HepG2 (cell line): ENCODE results near the gene YY1. TPM values are rescaled to one million over a fixed set of nuclear protein-coding genes. Genes with fewer than 3 reads are reported as not detected.
A peak's percentile ranks its signal among the peaks of the same experiment; 100 is the strongest.

Experiments used
- BCL3 ChIP-seq: sonication (generic); formaldehyde crosslinking; IDR thresholded peaks from 2 replicates; pipeline ENCODE4 v1.5.1; 2020; ENCODE audit warnings: mild to moderate bottlenecking, missing genetic modification reagents, moderate library complexity
- CHD2 ChIP-seq: IDR thresholded peaks from 2 replicates; pipeline ENCODE4 v1.6.1; 2011; ENCODE audit warnings: low read depth, low read length, improper control_type of control experiment
- HDAC2 ChIP-seq: sonication (generic); formaldehyde crosslinking; IDR thresholded peaks from 2 replicates; pipeline ENCODE4 v1.4.0; 2020; ENCODE audit warnings: missing genetic modification reagents
- MAFF ChIP-seq: IDR thresholded peaks from 2 replicates; pipeline ENCODE4 v1.6.1; 2011; ENCODE audit warnings: low read depth, low read length, improper control_type of control experiment
- MIER3 ChIP-seq: IDR thresholded peaks from 2 replicates; pipeline ENCODE4 v1.6.1; 2016; ENCODE audit warnings: missing compliant biosample characterization, borderline replicate concordance
- NCOA5 ChIP-seq: sonication (generic); formaldehyde crosslinking; IDR thresholded peaks from 2 replicates; pipeline ENCODE4 v1.4.0; 2020; ENCODE audit warnings: missing genetic modification reagents
- NR2F6 ChIP-seq, 2 experiments: IDR thresholded peaks; 2 replicates each; pipeline ENCODE4 v1.6.1; 2016; ENCODE audit warnings: antibody characterized with exemption in 1 of 2, mild to moderate bottlenecking in 1 of 2
- PCBP1 ChIP-seq: fragments of 200-400 bp; formaldehyde crosslinking; IDR thresholded peaks from 2 replicates; pipeline ENCODE4 v1.6.1; 2017; ENCODE audit warnings: mild to moderate bottlenecking, low read depth, low read length, borderline replicate concordance
- POLR2G ChIP-seq: fragments of 200-400 bp; formaldehyde crosslinking; IDR thresholded peaks from 2 replicates; pipeline ENCODE4 v1.6.1; 2018; ENCODE audit warnings: mild to moderate bottlenecking, low read depth, low read length, moderate library complexity
- SIX1 ChIP-seq: sonication (generic); formaldehyde crosslinking; IDR thresholded peaks from 2 replicates; pipeline ENCODE4 v1.4.0; 2020; ENCODE audit warnings: missing genetic modification reagents, borderline replicate concordance
- SP140L ChIP-seq: sonication (generic); formaldehyde crosslinking; IDR thresholded peaks from 2 replicates; pipeline ENCODE4 v1.4.0; 2020; ENCODE audit warnings: missing genetic modification reagents, borderline replicate concordance
- STAT5B ChIP-seq: sonication (generic); formaldehyde crosslinking; IDR thresholded peaks from 2 replicates; pipeline ENCODE4 v1.4.0; 2020; ENCODE audit warnings: missing genetic modification reagents
- TBX2 ChIP-seq: sonication (generic); formaldehyde crosslinking; IDR thresholded peaks from 2 replicates; pipeline ENCODE4 v1.5.0; 2020; ENCODE audit warnings: missing genetic modification reagents, mild to moderate bottlenecking, borderline replicate concordance
- ZBTB42 ChIP-seq: sonication (generic); formaldehyde crosslinking; IDR thresholded peaks from 2 replicates; pipeline ENCODE4 v1.5.0; 2020; ENCODE audit warnings: mild to moderate bottlenecking, missing genetic modification reagents
- ZNF354B ChIP-seq: sonication (generic); formaldehyde crosslinking; IDR thresholded peaks from 2 replicates; pipeline ENCODE4 v1.8.0; 2022; ENCODE audit warnings: mild to moderate bottlenecking, missing genetic modification reagents
- ZNF441 ChIP-seq: sonication (generic); formaldehyde crosslinking; IDR thresholded peaks from 2 replicates; pipeline ENCODE4 v1.7.0; 2021; ENCODE audit warnings: missing genetic modification reagents, borderline replicate concordance
- ZSCAN31 ChIP-seq: sonication (generic); formaldehyde crosslinking; IDR thresholded peaks from 2 replicates; pipeline ENCODE4 v1.5.0; 2020; ENCODE audit warnings: low read depth, mild to moderate bottlenecking, missing genetic modification reagents
- polyA plus RNA-seq, 8 experiments: library from polyadenylated mRNA; depleted of rRNA in 3 of 8; stranded (reverse) in 7 of 8; unstranded in 1 of 8; fragments of >200 nt; fragmentation: Illumina TruSeq in 4 of 8; extraction: Trizol in 4 of 8; gene quantifications; 2 replicates each; pipeline versions ENCODE4 v1.2.1 to v1.2.3, GENCODE V29; 2011 to 2016; ENCODE audit warnings: low read depth in 4 of 8, missing spikeins in 1 of 8, mixed read lengths in 1 of 8; ENCODE audit not compliant: insufficient read depth in 1 of 8
- total RNA-seq, 5 experiments: library from RNA; depleted of rRNA; stranded (reverse); fragments of >200 nt; fragmentation: Illumina TruSeq; extraction: Trizol; gene quantifications; 2 replicates each; pipeline ENCODE4 v1.2.3, GENCODE V29; 2016; ENCODE audit warnings: low read depth in 1 of 5
- TF ChIP-seq, protein P1 (sequence below): sonication (generic); formaldehyde crosslinking; IDR thresholded peaks from 2 replicates; pipeline ENCODE4 v1.4.0; 2020; ENCODE audit warnings: missing genetic modification reagents, borderline replicate concordance
- TF ChIP-seq, protein P2 (sequence below): fragments of 450-650 bp; IDR thresholded peaks from 2 replicates; pipeline ENCODE4 v1.6.1; 2017; ENCODE audit warnings: mild to moderate bottlenecking
- TF ChIP-seq, protein P3 (sequence below): IDR thresholded peaks from 2 replicates; pipeline ENCODE4 v1.6.1; 2018; ENCODE audit warnings: missing genetic modification reagents
- TF ChIP-seq, protein P4 (sequence below): sonication (generic); formaldehyde crosslinking; IDR thresholded peaks from 2 replicates; pipeline ENCODE4 v1.9.0; 2021; ENCODE audit warnings: missing genetic modification reagents, mild to moderate bottlenecking, borderline replicate concordance

Gene YY1
- total and polyA plus RNA-seq, 2 of the 13 experiments (the other 11 are each of a cell fraction or from before 2014, with no cell fraction given): 29.4 to 68.1 TPM

GRCh38 chr14:100221533-100222223 is 17.3 kb upstream of the YY1 start (continued):
- TF ChIP-seq NR2F6 (IDR thresholded peaks at IDR 0.05) (no peak), NR2F6 (CRISPR knock-in tag; IDR thresholded peaks at IDR 0.05) (no peak), HDAC2 (CRISPR knock-in tag) (peak; percentile 31), NCOA5 (no peak), MIER3 (CRISPR knock-in tag) (no peak), POLR2G (peak; percentile 48), TBX2 (CRISPR knock-in tag) (no peak), ZNF441 (0 out of 2 replicates have a peak, but pooled peaks have one; percentile 41), ZBTB42 (CRISPR knock-in tag) (no peak), SIX1 (CRISPR knock-in tag) (no peak), MAFF (no peak), CHD2 (no peak), SP140L (CRISPR knock-in tag) (no peak), STAT5B (CRISPR knock-in tag) (no peak), ZNF354B (CRISPR knock-in tag) (no peak), PCBP1 (no peak), ZSCAN31 (no peak), BCL3 (CRISPR knock-in tag) (no peak; the same call in 1 of the 2 replicates)
- TF ChIP-seq, protein P1, sequence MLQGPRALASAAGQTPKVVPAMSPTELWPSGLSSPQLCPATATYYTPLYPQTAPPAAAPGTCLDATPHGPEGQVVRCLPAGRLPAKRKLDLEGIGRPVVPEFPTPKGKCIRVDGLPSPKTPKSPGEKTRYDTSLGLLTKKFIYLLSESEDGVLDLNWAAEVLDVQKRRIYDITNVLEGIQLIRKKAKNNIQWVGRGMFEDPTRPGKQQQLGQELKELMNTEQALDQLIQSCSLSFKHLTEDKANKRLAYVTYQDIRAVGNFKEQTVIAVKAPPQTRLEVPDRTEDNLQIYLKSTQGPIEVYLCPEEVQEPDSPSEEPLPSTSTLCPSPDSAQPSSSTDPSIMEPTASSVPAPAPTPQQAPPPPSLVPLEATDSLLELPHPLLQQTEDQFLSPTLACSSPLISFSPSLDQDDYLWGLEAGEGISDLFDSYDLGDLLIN (CRISPR knock-in tag): no peak
- TF ChIP-seq, protein P2, sequence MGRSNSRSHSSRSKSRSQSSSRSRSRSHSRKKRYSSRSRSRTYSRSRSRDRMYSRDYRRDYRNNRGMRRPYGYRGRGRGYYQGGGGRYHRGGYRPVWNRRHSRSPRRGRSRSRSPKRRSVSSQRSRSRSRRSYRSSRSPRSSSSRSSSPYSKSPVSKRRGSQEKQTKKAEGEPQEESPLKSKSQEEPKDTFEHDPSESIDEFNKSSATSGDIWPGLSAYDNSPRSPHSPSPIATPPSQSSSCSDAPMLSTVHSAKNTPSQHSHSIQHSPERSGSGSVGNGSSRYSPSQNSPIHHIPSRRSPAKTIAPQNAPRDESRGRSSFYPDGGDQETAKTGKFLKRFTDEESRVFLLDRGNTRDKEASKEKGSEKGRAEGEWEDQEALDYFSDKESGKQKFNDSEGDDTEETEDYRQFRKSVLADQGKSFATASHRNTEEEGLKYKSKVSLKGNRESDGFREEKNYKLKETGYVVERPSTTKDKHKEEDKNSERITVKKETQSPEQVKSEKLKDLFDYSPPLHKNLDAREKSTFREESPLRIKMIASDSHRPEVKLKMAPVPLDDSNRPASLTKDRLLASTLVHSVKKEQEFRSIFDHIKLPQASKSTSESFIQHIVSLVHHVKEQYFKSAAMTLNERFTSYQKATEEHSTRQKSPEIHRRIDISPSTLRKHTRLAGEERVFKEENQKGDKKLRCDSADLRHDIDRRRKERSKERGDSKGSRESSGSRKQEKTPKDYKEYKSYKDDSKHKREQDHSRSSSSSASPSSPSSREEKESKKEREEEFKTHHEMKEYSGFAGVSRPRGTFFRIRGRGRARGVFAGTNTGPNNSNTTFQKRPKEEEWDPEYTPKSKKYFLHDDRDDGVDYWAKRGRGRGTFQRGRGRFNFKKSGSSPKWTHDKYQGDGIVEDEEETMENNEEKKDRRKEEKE: no peak
- TF ChIP-seq, protein P3, sequence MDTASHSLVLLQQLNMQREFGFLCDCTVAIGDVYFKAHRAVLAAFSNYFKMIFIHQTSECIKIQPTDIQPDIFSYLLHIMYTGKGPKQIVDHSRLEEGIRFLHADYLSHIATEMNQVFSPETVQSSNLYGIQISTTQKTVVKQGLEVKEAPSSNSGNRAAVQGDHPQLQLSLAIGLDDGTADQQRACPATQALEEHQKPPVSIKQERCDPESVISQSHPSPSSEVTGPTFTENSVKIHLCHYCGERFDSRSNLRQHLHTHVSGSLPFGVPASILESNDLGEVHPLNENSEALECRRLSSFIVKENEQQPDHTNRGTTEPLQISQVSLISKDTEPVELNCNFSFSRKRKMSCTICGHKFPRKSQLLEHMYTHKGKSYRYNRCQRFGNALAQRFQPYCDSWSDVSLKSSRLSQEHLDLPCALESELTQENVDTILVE: 0 out of 2 replicates have a peak, but pooled peaks have one; percentile 11
- TF ChIP-seq, protein P4, sequence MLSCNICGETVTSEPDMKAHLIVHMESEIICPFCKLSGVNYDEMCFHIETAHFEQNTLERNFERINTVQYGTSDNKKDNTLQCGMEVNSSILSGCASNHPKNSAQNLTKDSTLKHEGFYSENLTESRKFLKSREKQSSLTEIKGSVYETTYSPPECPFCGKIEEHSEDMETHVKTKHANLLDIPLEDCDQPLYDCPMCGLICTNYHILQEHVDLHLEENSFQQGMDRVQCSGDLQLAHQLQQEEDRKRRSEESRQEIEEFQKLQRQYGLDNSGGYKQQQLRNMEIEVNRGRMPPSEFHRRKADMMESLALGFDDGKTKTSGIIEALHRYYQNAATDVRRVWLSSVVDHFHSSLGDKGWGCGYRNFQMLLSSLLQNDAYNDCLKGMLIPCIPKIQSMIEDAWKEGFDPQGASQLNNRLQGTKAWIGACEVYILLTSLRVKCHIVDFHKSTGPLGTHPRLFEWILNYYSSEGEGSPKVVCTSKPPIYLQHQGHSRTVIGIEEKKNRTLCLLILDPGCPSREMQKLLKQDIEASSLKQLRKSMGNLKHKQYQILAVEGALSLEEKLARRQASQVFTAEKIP (CRISPR knock-in tag): no peak
